ENCODE data around the gene ASTN2.

Gene ASTN2

DNA sequence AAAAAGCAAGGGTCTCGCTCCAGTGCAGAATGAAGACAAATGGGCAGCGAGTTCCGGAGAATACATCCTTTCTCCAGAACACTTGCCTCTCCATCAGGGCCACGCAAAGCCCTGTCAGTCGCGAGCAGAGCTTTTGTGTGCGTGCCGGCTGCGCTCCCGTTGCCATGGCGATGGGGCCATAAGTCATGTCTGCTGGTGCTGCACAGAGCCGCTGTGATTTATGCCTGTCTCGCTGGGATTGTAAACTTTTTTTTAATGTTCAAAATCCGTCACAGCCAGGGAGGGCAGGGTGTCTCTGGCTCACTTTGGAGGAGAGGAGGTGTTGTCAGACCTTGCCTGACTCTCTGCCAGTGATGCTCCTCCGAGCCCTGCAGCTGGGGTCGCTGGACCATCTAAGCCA, 455.0 kb downstream of the ASTN2 start:
- Histone ChIP-seq H3K9me2 (replicated peaks; ENCODE audit: control insufficient read depth, low read length) (no peaks in the 10 kb centered on the region), H3K4me3 (ENCODE audit: low read length) (no peak overlapping the region), H3K36me3 (ENCODE audit: control insufficient read depth, low read length) (peaks cover 15% of the 10 kb centered on the region), H3K79me2 (ENCODE audit: control insufficient read depth, low read length) (no peaks in the 10 kb centered on the region), H3K4me2 (ENCODE audit: low read length) (no peak overlapping the region), H3F3A (ENCODE audit: control insufficient read depth, insufficient read depth) (no peaks in the 10 kb centered on the region), H3K27ac (ENCODE audit: low read depth, low read length) (no peak overlapping the region), H3K4me1 (ENCODE audit: control insufficient read depth, low read length) (peaks cover 14% of the 10 kb centered on the region), H4K20me1 (ENCODE audit: control insufficient read depth, insufficient read depth, low read depth, low read length) (no peaks in the 10 kb centered on the region), H3K27me3 (ENCODE audit: control insufficient read depth, low read length) (no peaks in the 10 kb centered on the region), H3K9me3 (ENCODE audit: control insufficient read depth, insufficient read depth, low read length) (no peaks in the 10 kb centered on the region)
- no peak for TF ChIP-seq EZH2phosphoT487 (IDR thresholded peaks at IDR 0.05; ENCODE audit: borderline replicate concordance, low read length)
- TF ChIP-seq, protein P1, sequence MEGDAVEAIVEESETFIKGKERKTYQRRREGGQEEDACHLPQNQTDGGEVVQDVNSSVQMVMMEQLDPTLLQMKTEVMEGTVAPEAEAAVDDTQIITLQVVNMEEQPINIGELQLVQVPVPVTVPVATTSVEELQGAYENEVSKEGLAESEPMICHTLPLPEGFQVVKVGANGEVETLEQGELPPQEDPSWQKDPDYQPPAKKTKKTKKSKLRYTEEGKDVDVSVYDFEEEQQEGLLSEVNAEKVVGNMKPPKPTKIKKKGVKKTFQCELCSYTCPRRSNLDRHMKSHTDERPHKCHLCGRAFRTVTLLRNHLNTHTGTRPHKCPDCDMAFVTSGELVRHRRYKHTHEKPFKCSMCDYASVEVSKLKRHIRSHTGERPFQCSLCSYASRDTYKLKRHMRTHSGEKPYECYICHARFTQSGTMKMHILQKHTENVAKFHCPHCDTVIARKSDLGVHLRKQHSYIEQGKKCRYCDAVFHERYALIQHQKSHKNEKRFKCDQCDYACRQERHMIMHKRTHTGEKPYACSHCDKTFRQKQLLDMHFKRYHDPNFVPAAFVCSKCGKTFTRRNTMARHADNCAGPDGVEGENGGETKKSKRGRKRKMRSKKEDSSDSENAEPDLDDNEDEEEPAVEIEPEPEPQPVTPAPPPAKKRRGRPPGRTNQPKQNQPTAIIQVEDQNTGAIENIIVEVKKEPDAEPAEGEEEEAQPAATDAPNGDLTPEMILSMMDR (IDR thresholded peaks at IDR 0.05; ENCODE audit: low read depth, low read length, poor library complexity, severe bottlenecking), result no peak

GRCh38 chr9:116958881-116959280, 456.0 kb downstream of the ASTN2 start:
- Histone ChIP-seq H3K27ac (ENCODE audit: low read depth, low read length) (no peak overlapping the region), H3K4me3 (ENCODE audit: low read length) (no peak overlapping the region), H3K36me3 (ENCODE audit: control insufficient read depth, low read length) (peaks cover 6% of the 10 kb centered on the region; the same call in 1 of the 2 replicates), H3K79me2 (ENCODE audit: control insufficient read depth, low read length) (no peaks in the 10 kb centered on the region), H3K4me1 (ENCODE audit: control insufficient read depth, low read length) (peaks cover 14% of the 10 kb centered on the region), H3K4me2 (ENCODE audit: low read length) (no peak overlapping the region), H3K27me3 (ENCODE audit: control insufficient read depth, low read length) (no peaks in the 10 kb centered on the region), H4K20me1 (ENCODE audit: control insufficient read depth, insufficient read depth, low read depth, low read length) (no peaks in the 10 kb centered on the region), H3F3A (ENCODE audit: control insufficient read depth, insufficient read depth) (no peaks in the 10 kb centered on the region), H3K9me3 (ENCODE audit: control insufficient read depth, insufficient read depth, low read length) (no peaks in the 10 kb centered on the region), H3K9me2 (replicated peaks; ENCODE audit: control insufficient read depth, low read length) (no peaks in the 10 kb centered on the region)
- no peak for TF ChIP-seq EZH2phosphoT487 (IDR thresholded peaks at IDR 0.05; ENCODE audit: borderline replicate concordance, low read length)
- TF ChIP-seq, protein P1 (IDR thresholded peaks at IDR 0.05; ENCODE audit: low read depth, low read length, poor library complexity, severe bottlenecking), result no peak

GRCh38 chr9:116954731-116955130, 460.1 kb downstream of the ASTN2 start:
- H3K4me3 ChIP-seq (ENCODE audit: low read length), result no peak overlapping the region
- no peaks in the 10 kb centered on the region for H3K36me3 ChIP-seq (ENCODE audit: control insufficient read depth, low read length)
- H3K9me3 ChIP-seq (ENCODE audit: control insufficient read depth, insufficient read depth, low read length), result no peaks in the 10 kb centered on the region
- H3K79me2 ChIP-seq (ENCODE audit: control insufficient read depth, low read length), result no peaks in the 10 kb centered on the region
- H3K27me3 ChIP-seq (ENCODE audit: control insufficient read depth, low read length), result no peaks in the 10 kb centered on the region
- no peaks in the 10 kb centered on the region for H3K9me2 ChIP-seq (replicated peaks; ENCODE audit: control insufficient read depth, low read length)
- H4K20me1 ChIP-seq (ENCODE audit: control insufficient read depth, insufficient read depth, low read depth, low read length), result no peaks in the 10 kb centered on the region
- no peak overlapping the region for H3K27ac ChIP-seq (ENCODE audit: low read depth, low read length)
- H3F3A ChIP-seq (ENCODE audit: control insufficient read depth, insufficient read depth), result no peaks in the 10 kb centered on the region
- no peak overlapping the region for H3K4me2 ChIP-seq (ENCODE audit: low read length)
- H3K4me1 ChIP-seq (ENCODE audit: control insufficient read depth, low read length), result peaks cover 14% of the 10 kb centered on the region
- TF ChIP-seq, protein P1 (IDR thresholded peaks at IDR 0.05; ENCODE audit: low read depth, low read length, poor library complexity, severe bottlenecking), result no peak
- TF ChIP-seq EZH2phosphoT487 (IDR thresholded peaks at IDR 0.05; ENCODE audit: borderline replicate concordance, low read length), result no peak

Measured in DOHH2 (cell line).